ENCODE measurements around the gene GRAMD1A.

Gene GRAMD1A

GRCh38 chr19:35058370-35058769 is 58.2 kb downstream of the GRAMD1A start (continued):
- TF ChIP-seq, protein P1, sequence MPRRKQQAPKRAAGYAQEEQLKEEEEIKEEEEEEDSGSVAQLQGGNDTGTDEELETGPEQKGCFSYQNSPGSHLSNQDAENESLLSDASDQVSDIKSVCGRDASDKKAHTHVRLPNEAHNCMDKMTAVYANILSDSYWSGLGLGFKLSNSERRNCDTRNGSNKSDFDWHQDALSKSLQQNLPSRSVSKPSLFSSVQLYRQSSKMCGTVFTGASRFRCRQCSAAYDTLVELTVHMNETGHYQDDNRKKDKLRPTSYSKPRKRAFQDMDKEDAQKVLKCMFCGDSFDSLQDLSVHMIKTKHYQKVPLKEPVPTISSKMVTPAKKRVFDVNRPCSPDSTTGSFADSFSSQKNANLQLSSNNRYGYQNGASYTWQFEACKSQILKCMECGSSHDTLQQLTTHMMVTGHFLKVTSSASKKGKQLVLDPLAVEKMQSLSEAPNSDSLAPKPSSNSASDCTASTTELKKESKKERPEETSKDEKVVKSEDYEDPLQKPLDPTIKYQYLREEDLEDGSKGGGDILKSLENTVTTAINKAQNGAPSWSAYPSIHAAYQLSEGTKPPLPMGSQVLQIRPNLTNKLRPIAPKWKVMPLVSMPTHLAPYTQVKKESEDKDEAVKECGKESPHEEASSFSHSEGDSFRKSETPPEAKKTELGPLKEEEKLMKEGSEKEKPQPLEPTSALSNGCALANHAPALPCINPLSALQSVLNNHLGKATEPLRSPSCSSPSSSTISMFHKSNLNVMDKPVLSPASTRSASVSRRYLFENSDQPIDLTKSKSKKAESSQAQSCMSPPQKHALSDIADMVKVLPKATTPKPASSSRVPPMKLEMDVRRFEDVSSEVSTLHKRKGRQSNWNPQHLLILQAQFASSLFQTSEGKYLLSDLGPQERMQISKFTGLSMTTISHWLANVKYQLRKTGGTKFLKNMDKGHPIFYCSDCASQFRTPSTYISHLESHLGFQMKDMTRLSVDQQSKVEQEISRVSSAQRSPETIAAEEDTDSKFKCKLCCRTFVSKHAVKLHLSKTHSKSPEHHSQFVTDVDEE (CRISPR knock-in tag; IDR thresholded peaks at IDR 0.05): no peak
- TF ChIP-seq CREB5 (CRISPR knock-in tag; IDR thresholded peaks at IDR 0.05; ENCODE audit: low read depth): no peak
- no peak for TF ChIP-seq ZNF565 (CRISPR knock-in tag; conservative IDR thresholded peaks at IDR 0.05; ENCODE audit: low read depth)
- no peak for TF ChIP-seq PPARA (CRISPR knock-in tag; IDR thresholded peaks at IDR 0.05; ENCODE audit: borderline replicate concordance)

- ATAC-seq: no peak
- TF ChIP-seq TOX (CRISPR knock-in tag; IDR thresholded peaks at IDR 0.05; ENCODE audit: borderline replicate concordance) (no peak), ZNF70 (CRISPR knock-in tag; IDR thresholded peaks at IDR 0.05) (no peak), CSDC2 (CRISPR knock-in tag; IDR thresholded peaks at IDR 0.05) (no peak), BACH2 (CRISPR knock-in tag; IDR thresholded peaks at IDR 0.05; ENCODE audit: borderline replicate concordance) (no peak), ESRRG (CRISPR knock-in tag; IDR thresholded peaks at IDR 0.05) (no peak), ZNF565 (CRISPR knock-in tag; conservative IDR thresholded peaks at IDR 0.05; ENCODE audit: low read depth) (no peak), ISL1 (CRISPR knock-in tag; IDR thresholded peaks at IDR 0.05) (no peak), ZFP3 (CRISPR knock-in tag; IDR thresholded peaks at IDR 0.05) (no peak), POU6F1 (CRISPR knock-in tag; IDR thresholded peaks at IDR 0.05; ENCODE audit: borderline replicate concordance, low read depth) (no peak), ZFP30 (CRISPR knock-in tag; IDR thresholded peaks at IDR 0.05) (no peak), GLIS3 (CRISPR knock-in tag; IDR thresholded peaks at IDR 0.05) (no peak)
- TF ChIP-seq, protein P1 (CRISPR knock-in tag; IDR thresholded peaks at IDR 0.05): no peak
Observed at GRCh38 chr19:35059006-35059798, 59.1 kb downstream of the GRAMD1A start.

DNA sequence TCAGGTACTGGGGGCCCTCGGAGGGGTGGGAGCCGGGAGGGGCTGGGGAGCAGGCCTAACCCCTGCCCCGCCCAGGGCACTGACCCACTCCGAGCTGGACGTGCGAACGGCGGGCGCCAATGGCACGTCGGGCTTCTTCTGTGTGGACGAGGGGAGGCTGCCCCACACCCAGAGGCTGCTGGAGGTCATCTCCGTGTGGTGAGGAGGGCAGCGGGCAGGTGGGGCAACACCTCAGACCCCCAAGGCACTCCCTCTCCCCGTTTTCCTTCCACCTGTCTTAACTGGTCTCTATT is 59.6 kb downstream of the GRAMD1A start:
- ATAC-seq: no peak
- TF ChIP-seq BACH2 (CRISPR knock-in tag; IDR thresholded peaks at IDR 0.05; ENCODE audit: borderline replicate concordance) (no peak), ZNF565 (CRISPR knock-in tag; conservative IDR thresholded peaks at IDR 0.05; ENCODE audit: low read depth) (no peak), OSR1 (CRISPR knock-in tag; IDR thresholded peaks at IDR 0.05) (no peak), TOX (CRISPR knock-in tag; IDR thresholded peaks at IDR 0.05; ENCODE audit: borderline replicate concordance) (no peak), CSDC2 (CRISPR knock-in tag; IDR thresholded peaks at IDR 0.05) (no peak), ZFP30 (CRISPR knock-in tag; IDR thresholded peaks at IDR 0.05) (no peak), TCF4 (CRISPR knock-in tag; IDR thresholded peaks at IDR 0.05; ENCODE audit: borderline replicate concordance) (no peak), ESRRG (CRISPR knock-in tag; IDR thresholded peaks at IDR 0.05) (no peak), CREB5 (CRISPR knock-in tag; IDR thresholded peaks at IDR 0.05; ENCODE audit: low read depth) (no peak), PPARA (CRISPR knock-in tag; IDR thresholded peaks at IDR 0.05; ENCODE audit: borderline replicate concordance) (no peak), ISL1 (CRISPR knock-in tag; IDR thresholded peaks at IDR 0.05) (no peak), ZNF70 (CRISPR knock-in tag; IDR thresholded peaks at IDR 0.05) (no peak), SNAI2 (CRISPR knock-in tag; IDR thresholded peaks at IDR 0.05) (no peak)
- TF ChIP-seq, protein P1 (CRISPR knock-in tag; IDR thresholded peaks at IDR 0.05): no peak
- TF ChIP-seq, protein P2, sequence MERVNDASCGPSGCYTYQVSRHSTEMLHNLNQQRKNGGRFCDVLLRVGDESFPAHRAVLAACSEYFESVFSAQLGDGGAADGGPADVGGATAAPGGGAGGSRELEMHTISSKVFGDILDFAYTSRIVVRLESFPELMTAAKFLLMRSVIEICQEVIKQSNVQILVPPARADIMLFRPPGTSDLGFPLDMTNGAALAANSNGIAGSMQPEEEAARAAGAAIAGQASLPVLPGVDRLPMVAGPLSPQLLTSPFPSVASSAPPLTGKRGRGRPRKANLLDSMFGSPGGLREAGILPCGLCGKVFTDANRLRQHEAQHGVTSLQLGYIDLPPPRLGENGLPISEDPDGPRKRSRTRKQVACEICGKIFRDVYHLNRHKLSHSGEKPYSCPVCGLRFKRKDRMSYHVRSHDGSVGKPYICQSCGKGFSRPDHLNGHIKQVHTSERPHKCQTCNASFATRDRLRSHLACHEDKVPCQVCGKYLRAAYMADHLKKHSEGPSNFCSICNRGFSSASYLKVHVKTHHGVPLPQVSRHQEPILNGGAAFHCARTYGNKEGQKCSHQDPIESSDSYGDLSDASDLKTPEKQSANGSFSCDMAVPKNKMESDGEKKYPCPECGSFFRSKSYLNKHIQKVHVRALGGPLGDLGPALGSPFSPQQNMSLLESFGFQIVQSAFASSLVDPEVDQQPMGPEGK (CRISPR knock-in tag; IDR thresholded peaks at IDR 0.05; ENCODE audit: borderline replicate concordance): no peak
